NCI-H82 (cell line): Measurements from ENCODE around the gene SDR42E1.
A peak's percentile ranks its signal among the peaks of the same experiment; 100 is the strongest.
"Not testable (repeated sequence)": the region's sequence is repeated elsewhere in the genome, so short reads cannot be mapped to it uniquely, and the experiment has no call there.

Source experiments
- DNase-seq: peaks from one replicate; lab custom pipeline; 2025; lab: John Stamatoyannopoulos, UW

The SDR42E1 gene

DNA sequence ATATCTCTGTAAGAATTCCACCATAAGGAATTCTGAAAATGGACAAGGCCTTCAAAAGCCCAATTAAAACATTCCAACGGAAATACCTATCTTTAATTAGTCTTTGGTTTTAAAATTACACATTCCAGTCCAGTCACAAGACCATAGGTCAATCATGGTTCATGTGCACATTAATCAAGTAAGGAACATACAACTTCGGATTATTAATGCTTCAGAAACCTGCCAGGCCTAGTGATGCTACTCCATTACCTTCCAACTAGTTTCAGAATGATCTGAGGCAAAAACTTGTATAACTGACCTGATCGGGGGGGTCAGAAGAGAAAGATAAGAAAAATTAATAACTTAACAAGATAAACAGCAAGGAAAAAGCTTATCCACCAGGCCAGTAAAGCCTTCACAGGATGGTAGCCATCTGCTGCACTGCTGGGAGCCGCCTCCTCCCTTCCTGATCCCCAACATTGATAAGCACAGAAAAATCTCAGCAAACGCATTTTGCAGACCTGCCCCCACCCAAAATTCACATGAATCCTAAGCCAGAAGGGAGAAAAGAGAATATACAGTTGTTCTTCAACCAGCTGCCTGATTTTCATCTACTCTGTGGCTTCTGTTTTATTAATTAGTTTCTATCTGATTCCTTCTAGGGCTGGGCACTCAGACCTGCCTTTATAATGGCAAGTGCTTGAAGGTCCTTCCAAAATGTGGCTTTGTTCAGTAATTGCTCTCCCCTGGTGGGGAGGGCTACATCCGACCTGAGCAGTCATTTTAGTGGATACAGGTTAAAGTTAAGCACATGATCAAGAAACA, 6.0 kb downstream of the SDR42E1 start:
- DNase-seq: peak; percentile 88

DNA sequence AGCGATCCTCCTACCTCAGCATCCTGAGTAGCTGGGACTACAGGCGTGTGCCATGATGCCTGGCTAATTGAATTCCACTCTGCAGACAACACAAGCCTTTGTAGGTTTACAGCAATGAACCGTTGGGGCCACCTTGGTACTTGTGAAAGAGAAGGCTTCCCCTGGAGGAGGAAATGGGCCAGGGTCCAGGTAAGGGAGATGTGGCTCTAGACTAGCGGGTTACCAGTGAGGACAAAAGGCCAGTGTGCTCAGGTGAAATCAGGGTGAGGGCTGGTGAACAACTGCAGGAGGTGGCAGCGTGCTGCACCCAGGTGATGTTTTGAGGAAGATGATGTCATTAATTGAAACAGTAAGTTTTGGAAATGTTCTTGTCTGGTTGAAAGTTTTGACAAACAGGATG, 6.7 kb downstream of the SDR42E1 start:
- peak; percentile 26 for DNase-seq

DNA sequence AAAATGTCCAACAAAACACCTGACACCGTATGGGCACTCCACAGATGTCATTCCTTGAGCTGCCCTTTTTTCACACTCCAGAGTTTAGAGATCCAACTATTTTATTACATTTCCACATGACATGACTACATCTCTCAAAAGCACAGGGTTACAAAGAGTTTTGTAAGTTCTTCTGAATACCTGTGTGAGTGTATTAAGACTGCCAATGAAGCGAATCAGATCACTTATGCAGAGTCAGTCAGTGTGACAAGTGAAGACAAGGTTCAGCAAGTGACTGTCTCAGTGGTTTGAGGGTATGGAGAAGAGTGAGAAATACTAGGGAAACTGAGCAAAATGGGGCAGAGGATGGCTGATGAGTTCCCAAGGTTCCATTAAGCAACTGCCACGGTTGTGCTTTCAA, 8.4 kb downstream of the SDR42E1 start:
- no peak for DNase-seq

DNA sequence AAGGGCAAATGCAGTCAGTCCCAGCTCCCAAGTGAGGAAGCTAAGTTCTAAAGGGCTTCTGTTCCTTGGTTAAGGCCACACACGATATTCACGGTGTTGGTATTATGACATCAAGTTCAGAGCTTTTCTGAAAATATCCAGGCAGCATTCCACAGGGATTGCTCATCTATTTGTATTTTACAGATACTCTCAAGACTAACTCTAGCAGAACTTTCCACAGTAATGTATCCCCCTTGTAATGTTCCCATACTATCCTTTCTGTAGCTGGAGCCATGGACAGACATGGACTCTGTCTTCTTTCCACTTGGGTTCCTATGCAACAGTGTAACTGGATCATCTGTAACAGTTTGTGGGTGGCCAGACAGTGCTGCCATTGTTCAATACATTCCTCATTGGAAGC, 13.5 kb downstream of the SDR42E1 start:
- DNase-seq: no peak

DNA sequence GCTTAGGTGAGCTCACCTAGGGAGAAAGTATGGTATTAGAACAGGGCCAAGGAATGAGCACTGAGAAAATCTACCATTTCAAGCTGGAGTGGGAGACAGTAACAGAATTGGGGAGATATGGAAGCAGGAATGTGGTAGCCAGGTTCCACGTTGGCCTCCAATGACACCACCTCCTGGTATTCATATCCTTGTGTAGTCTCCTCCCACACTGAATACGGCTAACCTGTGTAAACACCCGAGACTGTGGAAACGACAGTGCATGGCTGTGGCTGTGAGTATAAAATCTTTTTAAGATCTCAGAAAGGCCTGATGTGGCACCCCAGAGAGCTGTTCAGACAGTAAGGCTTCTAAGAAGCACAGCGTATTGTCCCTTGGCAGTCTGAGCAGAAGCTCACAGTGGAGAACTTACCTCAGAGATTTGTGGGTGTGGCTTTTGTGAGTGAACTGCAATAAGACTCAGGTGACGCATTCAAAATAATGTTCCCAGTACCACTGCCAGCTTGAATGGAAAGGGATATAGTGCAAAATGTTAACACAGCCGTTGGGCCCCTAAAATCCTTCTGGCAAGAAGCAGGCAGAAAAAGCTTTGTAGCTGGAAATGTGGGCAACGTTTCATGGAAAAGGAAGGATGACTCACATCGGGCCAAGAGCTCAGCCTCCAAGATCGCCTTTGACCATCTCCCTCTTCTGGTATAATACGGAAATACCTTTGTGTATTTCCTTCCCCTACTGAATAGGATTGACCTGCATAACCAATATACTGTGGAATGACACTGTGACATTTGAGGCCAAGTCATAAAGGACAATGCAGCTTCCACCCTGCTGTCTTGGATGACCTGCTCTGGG, 14.4 kb downstream of the SDR42E1 start:
- DNase-seq: peak; percentile 54

DNA sequence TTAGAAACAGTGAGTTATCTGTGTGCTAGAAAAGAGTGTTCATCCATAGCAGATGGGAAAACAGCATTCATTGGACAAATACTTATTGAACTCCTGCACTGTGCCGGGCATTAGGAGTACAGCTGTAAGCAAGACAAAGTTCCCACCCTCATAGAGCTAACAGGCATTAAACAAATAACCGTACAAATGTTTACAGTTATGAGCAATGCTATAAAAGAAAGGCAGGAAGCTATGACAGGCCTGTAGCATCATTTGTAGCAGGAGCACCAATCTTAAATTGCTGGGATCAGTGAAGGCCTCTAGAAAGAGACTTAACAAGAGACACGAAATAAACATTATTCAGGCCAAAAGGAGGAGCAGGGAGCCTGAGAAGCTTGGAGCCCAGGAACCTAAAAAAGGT, 15.6 kb downstream of the SDR42E1 start:
- DNase-seq: no peak

DNA sequence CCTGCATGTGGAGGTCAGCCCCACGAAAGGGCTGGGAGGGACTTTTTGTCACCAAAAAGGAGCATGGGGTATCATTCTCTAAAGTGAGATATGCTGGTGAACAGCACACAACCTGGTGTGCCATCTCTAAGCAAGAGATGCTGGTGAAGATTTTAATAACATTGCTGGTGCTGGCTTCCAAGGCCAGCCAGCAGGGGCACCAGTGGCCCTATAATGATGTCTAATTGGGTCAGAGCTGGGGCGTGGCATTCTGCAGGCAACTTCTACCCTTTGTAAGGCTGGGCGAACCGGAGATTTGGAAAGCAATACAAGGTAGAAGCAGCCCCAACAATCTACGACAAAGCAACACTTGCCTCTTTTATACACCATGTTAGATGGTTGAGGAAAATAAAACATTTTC, 16.8 kb downstream of the SDR42E1 start:
- peak; percentile 2 for DNase-seq

DNA sequence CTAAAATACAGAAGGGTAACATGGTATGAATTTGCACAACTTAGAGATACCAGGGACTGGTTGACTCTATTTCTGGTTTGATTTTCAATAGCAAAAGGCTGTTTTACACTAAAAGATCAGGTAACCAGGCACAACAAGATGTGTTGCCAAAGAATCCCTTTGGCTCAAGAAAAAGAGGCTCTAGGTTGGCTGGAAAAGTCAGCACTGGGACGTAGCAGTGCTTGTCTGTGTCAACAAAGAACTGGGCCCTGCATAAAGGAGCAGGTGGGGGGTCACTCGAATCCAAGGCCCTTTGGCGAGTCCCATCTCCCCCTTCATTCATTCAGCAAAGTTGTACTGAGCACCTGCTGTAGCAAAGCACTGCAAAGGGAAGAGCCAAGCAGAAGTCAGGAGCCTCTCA, 18.4 kb downstream of the SDR42E1 start:
- no peak for DNase-seq

DNA sequence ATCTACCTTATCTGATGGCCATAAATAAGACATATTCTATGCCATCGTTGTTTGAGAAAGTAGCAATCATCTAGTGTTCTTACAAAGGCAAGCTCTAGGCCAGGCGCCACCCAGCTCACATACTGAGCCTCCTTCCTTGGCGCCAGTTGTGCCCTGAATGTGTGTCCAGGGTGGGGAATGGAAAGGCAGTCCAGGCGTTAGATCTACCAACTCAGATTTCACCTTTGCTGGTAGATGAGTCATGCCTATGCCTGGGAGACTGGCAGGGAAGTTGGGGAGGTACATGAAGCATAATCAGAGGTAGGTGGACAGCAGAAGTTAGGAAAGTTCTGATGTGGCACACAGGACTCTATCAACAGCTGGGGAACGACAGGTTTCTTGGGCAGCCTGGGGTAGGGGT, 23.6 kb downstream of the SDR42E1 start:
- DNase-seq: no peak

DNA sequence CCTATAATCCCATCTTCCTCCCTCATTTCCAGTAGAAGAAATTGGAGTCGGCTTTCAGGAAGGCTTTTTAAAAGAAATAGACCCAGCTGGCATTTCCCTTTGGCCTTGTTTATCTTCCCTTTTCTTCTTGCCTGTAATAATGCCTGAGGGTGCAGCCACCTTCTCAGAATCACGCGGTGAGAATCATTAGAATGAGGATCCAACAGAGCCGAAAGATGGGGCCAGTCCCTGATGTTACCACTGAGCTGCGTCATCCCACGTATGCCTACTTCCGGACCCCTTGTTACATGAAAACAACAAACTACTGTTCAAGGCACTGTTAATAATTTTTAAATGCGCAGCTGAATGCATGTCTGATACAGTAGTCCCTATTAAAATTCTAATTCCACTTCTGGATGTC, 24.1 kb downstream of the SDR42E1 start:
- no peak for DNase-seq

DNA sequence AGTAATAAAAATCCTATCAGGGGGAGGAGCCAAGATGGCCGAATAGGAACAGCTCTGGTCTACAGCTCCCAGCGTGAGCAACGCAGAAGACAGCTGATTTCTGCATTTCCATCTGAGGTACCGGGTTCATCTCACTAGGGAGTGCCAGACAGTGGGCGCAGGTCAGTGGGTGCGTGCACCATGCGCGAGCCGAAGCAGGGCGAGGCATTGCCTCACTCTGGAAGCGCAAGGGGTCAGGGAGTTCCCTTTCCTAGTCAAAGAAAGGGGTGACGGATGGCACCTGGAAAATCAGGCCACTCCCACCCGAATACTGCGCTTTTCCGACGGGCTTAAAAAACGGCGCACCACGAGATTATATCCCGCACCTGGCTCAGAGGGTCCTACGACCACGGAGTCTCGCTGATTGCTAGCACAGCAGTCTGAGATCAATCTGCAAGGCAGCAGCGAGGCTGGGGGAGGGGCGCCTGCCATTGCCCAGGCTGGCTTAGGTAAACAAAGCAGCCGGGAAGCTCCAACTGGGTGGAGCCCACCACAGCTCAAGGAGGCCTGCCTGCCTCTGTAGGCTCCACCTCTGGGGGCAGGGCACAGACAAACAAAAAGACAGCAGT, 33.8 kb downstream of the SDR42E1 start:
- DNase-seq: not testable (repeated sequence)

DNA sequence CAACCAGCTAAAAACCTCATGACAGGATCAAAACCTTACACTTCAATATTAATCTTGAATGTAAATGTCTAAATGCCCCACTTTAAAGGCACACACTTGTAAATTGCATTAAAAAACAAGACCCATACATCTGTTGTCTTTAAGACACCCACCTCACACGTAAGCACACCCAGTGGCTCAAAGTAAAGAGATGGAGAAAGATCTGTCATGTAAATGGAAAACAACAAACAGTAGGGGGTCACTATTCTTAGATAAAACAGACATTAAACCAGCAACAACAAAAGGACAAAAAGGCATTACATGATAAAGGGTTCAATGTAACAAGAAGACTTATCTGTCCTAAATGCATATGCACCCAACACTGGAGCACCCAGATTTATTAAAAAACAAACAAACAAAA, 35.6 kb downstream of the SDR42E1 start:
- DNase-seq: no peak

DNA sequence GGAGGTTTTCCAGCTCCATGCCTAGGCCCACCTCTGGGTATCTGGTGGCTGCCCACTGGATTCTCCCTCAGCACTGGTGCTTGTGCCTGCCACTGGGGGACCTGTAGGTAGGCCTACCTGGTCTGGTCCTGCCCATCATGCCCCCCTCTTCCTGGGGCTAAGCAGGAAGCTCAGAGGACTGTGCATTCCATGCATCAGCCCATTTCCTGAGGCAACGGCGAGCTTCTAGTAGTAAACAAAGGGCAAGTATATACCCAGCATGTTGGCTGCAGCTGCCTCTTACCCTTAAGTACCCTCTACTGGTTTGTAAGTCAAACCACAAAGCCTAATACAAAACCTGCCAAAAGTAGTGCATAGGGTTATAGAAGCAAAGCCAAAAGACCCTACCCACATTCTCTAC, 37.5 kb downstream of the SDR42E1 start:
- no peak for DNase-seq

DNA sequence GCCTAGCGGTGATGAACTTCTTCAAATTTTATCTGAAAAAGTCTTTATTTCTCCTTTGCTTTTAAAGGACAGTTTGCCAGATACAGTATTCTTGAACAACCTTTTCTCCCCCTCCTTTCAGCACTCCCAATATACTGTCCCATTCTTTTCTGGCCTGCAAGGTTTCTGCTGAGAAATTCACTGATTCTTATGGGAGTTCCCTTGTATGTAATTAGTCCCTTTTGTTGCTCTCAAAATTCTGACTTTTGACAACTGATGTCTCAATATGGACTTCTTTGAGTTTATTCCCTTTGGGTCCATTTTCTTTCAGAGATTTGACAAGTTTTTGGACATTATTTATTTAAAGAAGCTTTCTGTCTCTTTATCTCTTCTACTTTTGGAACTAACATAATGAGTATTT, 39.4 kb downstream of the SDR42E1 start:
- DNase-seq: no peak

DNA sequence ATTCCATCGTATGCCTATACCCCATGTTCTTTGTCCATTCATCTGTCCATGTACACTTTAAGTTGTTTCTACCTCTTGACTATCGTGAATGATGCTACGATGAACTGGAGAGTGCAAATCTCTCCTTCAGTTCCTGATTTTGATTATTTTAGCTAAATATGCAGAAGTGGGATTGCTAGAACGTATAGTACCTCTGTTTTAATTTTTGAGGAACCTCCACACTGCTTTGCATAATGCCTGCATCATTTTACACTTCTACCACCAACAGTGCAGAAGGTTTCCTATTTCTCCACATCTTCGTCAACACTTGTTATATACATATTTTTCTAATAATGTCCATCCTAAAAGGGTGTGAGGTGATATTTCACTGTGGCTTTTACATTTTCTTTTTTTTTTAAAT, 43.9 kb downstream of the SDR42E1 start:
- no peak for DNase-seq

DNA sequence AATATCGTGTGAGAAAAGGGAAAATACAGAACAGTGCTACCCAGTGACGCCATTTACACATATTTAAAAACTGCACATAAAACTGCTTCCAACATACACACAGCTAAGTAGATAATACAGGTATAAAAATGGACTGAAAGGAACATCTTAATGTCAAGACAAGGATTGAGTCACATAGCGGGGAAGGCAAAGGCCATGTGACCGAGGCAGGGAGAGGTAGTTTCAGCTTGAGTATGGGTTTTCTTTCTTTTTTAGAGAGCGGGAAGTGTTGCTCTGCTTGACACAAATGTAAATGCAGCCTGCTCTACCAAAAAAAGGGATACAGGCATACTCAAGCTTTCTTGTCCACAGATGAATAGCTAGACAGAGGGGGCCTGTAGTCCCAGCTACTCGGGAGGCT, 46.5 kb downstream of the SDR42E1 start:
- no peak for DNase-seq

DNA sequence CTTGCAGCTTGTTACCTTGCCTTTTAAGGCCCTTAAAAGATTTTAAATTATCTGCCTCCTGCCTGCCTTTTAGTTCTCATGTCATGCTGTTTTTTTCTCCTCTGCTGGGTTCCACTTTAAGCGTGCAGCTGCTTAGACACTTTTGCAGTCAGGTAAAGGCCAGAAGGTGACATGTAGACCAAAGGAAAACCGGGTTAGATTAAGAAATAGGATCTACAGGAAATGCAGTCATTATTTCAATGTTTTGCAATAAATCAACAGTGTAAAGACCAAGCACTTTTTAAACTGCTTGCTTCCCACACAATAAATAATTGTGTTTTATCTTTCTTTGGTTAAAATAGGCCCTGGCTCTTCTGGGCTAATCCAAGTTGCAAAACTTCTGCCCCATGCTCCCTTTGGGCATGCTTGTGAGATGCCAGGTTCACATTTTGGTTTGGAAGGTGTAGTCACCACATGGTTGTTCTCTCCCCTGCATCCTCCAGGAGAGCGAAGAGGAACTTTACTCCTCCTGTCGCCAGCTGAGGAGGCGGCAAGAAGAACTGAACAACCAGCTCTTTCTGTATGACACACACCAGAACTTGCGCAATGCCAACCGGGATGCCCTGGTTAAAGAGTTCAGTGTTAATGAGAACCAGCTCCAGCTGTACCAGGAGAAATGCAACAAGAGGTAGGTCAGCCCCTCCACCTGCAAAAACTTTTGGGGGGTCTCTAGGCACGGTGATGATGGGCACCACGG, 54.9 kb downstream of the SDR42E1 start:
- no peak for DNase-seq

DNA sequence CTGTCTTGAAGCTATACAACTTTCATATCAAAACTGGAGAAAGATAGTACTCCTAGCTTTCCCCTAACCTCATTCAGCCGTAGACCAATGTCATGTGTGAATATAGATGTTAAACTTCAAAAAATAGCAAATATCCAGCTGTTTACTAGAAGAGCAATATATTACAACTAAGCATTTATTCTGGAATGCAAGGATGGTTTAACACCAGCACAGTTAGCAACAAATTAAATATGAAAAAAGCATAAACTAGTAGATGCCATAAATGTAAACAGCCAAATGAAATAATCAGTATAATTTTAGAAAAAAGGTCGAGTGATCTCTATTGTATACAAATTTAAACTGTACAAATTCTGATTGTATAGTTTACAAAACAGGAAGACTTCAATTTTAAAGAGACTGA, 59.7 kb downstream of the SDR42E1 start:
- no peak for DNase-seq

DNA sequence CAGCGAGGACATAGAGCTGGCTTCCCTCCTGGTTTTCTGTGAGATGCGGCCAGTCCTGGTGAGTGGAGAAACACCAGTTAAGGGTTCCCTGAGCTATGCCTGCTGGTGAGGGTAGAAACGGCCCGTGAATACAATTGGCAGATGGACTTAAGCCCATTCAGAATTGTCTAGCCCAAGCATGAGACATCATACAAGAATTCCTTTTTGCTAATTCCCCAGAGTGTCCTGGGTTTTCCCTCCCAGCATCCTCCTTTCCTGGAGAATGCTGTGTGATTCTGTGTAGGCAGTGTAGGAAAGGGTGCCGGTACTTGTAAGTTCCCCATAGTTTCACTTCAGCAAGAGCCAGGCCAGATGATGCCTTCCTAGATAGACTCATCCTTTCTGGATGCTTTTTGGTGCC, 65.1 kb downstream of the SDR42E1 start:
- DNase-seq: no peak

DNA sequence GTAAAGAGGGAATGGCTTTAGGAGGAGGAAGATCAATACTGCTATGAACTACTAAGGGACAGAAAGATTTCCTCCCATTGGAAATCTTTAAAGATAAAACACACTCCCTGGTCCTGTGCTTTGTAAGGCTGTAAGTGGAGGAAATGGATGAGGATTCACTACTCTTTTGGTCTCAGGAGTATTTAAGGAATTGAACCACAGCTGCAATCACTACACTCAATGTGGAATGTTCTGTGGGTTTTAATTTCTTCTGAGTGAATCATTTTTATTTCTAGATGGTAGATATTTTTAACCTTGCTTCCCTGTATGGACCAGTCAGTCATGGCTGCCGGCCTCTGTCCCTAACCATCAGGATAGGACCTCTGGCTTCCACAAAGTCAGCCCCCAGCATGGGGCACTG, 65.6 kb downstream of the SDR42E1 start:
- no peak for DNase-seq

DNA sequence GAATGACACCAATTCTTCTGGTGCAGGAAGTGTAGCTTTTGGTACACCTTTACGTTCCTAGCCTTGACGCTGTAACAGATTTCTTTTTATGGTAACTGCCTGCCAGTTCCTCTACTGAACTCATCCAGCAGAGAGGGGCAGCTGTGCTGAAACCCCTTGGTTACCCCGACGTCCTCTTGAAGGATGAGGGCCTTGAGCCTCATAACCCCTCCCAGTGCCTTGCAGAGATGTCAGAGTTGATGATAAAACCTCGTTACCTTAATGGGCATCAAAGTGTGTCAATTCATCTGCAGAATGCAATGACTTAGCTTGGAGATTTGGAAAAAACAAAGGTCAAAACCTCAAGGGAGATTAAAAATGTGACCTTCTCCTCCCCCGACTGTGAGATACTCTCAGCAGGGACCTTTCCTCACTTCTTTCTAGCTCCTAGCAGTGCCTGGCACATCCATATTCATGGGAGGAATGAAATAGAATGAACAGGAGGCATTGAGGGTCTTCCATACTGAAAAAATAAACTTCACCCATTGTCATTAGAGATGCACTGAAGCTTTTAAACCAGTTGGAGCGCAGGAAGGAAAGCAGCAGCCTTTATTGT, 69.2 kb downstream of the SDR42E1 start:
- peak; percentile 70 for DNase-seq
